NK-92 (cell line): ENCODE measurements around the gene SLC25A51.
"Not testable (repeated sequence)": the region's sequence is repeated elsewhere in the genome, so short reads cannot be mapped to it uniquely, and the experiment has no call there.

Experiments used
- DNase-seq: peaks from one replicate; lab custom pipeline; 2025; ENCODE audit not compliant: unreplicated experiment; lab: John Stamatoyannopoulos, UW

Gene SLC25A51

DNA sequence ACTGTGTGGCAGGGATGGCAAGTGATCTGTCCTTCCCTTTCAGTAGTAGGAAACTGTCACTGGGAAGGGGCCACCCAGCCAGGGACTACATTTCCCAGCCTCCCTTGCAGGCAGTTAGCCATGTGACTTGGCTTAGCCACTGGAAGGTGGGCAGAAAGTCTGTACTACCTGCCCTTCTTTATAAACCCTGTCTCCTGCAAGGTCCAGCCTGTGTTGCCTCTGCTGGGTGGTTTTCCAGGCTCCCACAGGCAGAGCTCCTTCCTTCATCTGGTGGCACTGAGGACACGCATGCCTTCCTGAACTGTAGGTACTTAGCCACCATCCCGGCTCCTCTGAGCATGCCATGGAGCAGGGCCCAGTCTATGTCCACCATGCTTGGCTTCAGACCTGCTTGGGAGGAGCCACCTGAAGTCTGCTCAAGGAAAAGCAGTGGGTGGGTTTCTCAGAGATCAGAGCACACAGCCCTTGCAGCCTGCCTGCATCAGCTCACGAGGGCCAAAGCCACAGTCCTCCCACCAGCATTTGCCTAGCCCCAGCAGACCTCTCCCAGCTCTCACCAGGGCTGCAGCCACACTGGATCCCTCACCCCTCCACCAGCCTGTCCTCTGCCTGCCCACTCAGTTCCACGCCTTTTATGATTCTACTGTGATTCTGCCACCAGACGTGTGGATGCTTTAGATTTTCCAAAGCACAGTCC is 16.7 kb upstream of the SLC25A51 start:
- no peak for DNase-seq

DNA sequence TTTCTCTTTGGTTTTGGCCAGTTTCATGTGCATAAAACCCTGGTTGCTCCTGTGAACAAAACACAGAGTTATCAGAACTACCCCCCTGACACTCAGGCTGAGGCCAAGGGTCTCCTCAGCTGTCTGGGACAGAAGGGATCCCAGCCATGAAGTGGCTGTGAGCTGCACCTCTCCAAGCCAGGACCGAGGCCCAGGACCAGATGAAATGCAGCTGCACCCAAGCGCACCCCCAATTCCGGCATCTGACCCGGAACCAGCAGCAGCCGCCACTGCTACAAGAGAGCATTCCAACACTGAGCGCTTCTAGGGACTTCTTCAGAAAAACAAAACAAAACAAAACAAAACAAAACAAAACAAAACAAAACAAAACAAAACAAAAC is 16.0 kb upstream of the SLC25A51 start:
- DNase-seq: no peak

- no peak for DNase-seq
These were observed 15.5 kb upstream of the SLC25A51 start for GRCh38 chr9:37919246-37919955.

GRCh38 chr9:37918665-37919170 is 14.8 kb upstream of the SLC25A51 start:
- no peak for DNase-seq

GRCh38 chr9:37917801-37918664 is 14.1 kb upstream of the SLC25A51 start:
- DNase-seq: no peak

GRCh38 chr9:37917313-37917731 is 13.4 kb upstream of the SLC25A51 start:
- no peak for DNase-seq

- no peak for DNase-seq
These were observed 12.8 kb upstream of the SLC25A51 start for GRCh38 chr9:37916471-37917312.

GRCh38 chr9:37915911-37916470 is 12.1 kb upstream of the SLC25A51 start:
- DNase-seq: no peak

- DNase-seq: no peak
These were observed 10.9 kb upstream of the SLC25A51 start for GRCh38 chr9:37914701-37915358.

DNA sequence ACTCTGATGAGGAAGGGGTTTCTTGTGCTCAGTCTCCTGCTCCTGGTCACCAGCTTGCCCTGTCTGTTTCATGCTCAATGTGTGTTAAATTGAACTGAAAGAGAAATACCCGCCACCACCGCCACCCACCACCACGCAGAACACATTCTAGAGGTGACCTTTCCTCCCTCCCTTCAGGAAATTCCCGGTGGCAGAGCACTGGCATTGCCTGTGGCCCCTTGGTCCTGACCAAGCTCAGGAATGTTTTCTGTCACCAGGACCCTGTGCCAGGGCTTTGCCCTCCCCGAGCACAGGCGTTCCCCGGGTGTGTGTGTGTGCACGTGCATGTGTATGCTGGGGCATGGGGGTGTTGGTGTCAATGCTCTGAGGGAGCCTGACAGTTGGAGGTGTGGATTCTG is 10.2 kb upstream of the SLC25A51 start:
- no peak for DNase-seq

DNA sequence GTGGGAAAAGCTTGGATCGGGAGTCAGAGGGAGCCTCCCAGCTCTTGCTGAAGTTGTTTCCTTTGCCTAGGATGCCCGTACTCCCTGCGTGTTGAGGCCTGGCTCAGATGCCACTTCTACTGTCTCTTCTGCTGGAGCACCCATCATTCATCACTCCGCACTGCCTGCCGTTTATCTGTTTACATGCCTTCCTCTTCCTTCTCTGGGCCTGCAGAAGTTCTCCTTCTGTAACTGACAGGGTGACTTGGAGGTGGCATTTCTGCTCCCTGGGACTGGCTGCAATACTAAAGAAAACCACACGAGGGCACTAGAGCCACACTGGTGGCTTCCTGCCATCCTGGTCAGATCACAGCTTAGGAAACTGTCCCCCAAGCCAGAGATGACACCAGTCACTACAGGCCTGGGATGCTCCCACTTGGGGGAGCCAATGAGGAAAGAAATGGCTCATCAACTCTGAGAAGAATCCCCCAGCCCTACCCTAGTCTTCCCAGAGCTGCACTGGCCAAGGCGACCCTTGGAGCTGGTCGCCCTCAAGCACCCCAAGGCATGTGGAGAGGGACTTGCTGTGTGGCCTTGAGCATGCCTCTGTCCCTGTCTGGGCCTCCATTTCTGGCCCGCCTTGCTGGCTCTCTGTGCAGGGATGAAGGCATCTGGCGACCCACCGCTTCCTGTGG is 9.7 kb upstream of the SLC25A51 start:
- no peak for DNase-seq

- no peak for DNase-seq
These were observed 7.3 kb upstream of the SLC25A51 start for GRCh38 chr9:37911271-37911681.

DNA sequence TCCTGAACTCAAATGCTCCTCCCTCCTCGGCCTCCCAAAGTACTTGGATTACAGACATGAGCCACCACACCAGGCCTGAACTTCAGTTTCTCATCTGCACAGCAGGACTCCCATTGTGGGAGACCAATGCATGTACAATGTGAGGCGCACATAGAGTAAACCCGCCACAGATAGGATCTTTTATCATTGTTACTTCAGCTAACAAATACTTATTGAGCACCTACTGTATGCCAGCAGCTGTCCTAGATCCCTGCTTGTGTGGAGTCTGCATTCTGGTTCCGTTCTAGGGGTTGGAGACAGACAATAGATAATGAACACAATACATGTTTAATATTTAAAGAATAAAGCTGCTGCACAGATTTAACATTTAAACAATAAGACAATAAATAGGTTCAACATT is 6.3 kb upstream of the SLC25A51 start:
- DNase-seq: no peak

DNA sequence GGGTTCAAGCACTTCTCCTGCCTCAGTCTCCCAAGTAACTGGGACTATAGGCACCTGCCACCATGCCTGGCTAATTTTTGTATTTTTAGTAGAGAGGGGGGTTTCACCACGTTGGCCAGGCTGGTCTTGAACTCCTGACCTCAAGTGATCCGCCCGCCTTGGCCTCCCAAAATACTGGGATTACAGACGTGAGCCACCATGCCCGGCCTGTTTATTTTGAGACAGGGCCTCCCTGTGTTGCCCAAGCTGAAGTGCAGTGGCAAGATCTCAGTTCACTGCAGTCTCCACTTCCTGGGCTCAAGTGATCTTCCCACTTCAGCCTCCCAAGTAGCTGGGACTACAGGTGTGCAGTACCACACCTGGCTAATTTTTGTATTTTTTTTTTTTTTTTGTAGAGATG is 5.9 kb upstream of the SLC25A51 start:
- DNase-seq: not testable (repeated sequence)

GRCh38 chr9:37909326-37909725 is 5.4 kb upstream of the SLC25A51 start:
- DNase-seq: no peak

GRCh38 chr9:37908698-37909186 is 4.8 kb upstream of the SLC25A51 start:
- DNase-seq: no peak

GRCh38 chr9:37908283-37908682 is 4.4 kb upstream of the SLC25A51 start:
- DNase-seq: no peak

DNA sequence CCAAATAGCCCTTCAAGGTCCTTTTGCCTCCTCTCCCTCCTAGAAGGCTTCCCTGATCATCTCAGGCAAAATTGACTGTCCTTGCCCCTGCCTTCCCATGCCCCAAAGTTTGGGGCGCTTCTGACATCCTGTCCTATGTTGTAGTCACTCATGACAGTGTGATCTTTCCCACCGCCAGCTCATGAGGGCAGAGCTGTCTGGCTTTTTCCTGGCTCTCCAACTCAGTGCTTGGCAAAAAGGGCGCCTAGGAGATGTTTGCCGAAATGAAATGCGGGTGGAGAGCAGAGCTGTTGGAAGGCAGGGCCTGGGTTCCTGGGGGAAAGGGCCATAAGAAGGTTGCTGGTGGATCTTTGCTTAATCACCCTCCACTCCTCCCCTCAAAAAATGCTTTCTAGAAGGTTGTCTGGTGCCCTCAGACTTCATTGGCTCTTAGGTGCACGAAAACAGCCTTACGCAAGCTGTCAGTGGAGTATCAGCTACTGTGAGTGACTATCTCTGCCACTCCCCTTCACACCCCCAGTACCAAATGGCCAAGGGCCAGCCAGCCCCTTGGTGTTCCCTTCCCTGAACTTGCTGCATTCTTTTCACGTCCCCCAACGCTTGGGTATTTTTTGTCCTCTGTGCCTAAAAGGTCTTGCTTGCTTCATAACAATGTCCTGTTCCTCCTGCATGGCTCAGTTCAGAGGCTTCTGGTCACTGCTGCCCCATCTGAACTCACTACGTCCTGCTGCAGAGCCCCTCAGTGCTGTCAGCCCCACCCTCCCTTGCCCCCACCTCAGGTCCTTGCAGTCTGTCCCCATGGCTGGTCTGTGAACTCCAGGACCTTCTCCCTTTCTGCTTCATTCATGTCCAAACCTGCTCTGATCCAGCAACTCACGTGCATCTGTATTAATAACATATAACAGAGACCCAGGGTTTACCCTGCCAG is 2.6 kb upstream of the SLC25A51 start:
- DNase-seq: no peak
